ENCODE data around the gene GLT1D1. TPM values are rescaled to one million over a fixed set of nuclear protein-coding genes. Genes with fewer than 3 reads are reported as not detected.

Gene GLT1D1
- total and polyA plus RNA-seq, 2 donors (not counting 1 experiment from before 2014, with no cell fraction given) = under 0.01 TPM; not detected in 1

GRCh38 chr12:128992550-128992949 lies 139.3 kb downstream of the GLT1D1 start:
- H2AFZ ChIP-seq (ENCODE audit: low read length) = no peak overlapping the region
- H3K4me3 ChIP-seq (replicated peaks in 1 of 4; ENCODE audit: control extremely low read depth in 1 of 4, insufficient read depth in 1 of 4, low read depth in 3 of 4, low read length in 4 of 4) = no peak overlapping the region
- H3K36me3 ChIP-seq (ENCODE audit: control insufficient read depth, insufficient read depth, low read length) = no peaks in the 10 kb centered on the region
- TF ChIP-seq CTCF (conservative IDR thresholded peaks at IDR 0.05 in 1 of 2, IDR thresholded peaks at IDR 0.05 in 1 of 2; ENCODE audit: low read depth in 1 of 2, low read length in 2 of 2) (no peak), EZH2 (IDR thresholded peaks at IDR 0.05; ENCODE audit: low read length, missing control alignments) (no peak)
- DNase-seq (ENCODE audit: low read depth in 2 of 2) = no peak
- no peak overlapping the region for H3K4me2 ChIP-seq (ENCODE audit: extremely low read depth, insufficient read depth, low read length)
- H3K27ac ChIP-seq (ENCODE audit: insufficient read depth, low read length) = no peak overlapping the region
- no peaks in the 10 kb centered on the region for H3K9me3 ChIP-seq (ENCODE audit: control insufficient read depth, insufficient read depth, low read depth, low read length)
- no peaks in the 10 kb centered on the region for H3K27me3 ChIP-seq (ENCODE audit: control insufficient read depth, insufficient read depth, low read length)
- H3K9ac ChIP-seq (ENCODE audit: insufficient read depth, low read length) = no peak overlapping the region
- no peaks in the 10 kb centered on the region for H3K79me2 ChIP-seq (ENCODE audit: control insufficient read depth, insufficient read depth, low read length)
- no peaks in the 10 kb centered on the region for H4K20me1 ChIP-seq (ENCODE audit: control insufficient read depth, extremely low read depth, insufficient read depth, low read length)
- H3K4me1 ChIP-seq (ENCODE audit: control insufficient read depth, extremely low read depth, insufficient read depth, low read length) = no peaks in the 10 kb centered on the region

GRCh38 chr12:128994856-128995255 lies 141.6 kb downstream of the GLT1D1 start:
- H3K4me2 ChIP-seq (ENCODE audit: extremely low read depth, insufficient read depth, low read length) = no peak overlapping the region
- no peak overlapping the region for H2AFZ ChIP-seq (ENCODE audit: low read length)
- no peaks in the 10 kb centered on the region for H3K9me3 ChIP-seq (ENCODE audit: control insufficient read depth, insufficient read depth, low read depth, low read length)
- no peak overlapping the region for H3K4me3 ChIP-seq (replicated peaks in 1 of 4; ENCODE audit: control extremely low read depth in 1 of 4, insufficient read depth in 1 of 4, low read depth in 3 of 4, low read length in 4 of 4)
- H3K27me3 ChIP-seq (ENCODE audit: control insufficient read depth, insufficient read depth, low read length) = no peaks in the 10 kb centered on the region
- H3K36me3 ChIP-seq (ENCODE audit: control insufficient read depth, insufficient read depth, low read length) = no peaks in the 10 kb centered on the region
- H3K9ac ChIP-seq (ENCODE audit: insufficient read depth, low read length) = no peak overlapping the region
- no peaks in the 10 kb centered on the region for H3K4me1 ChIP-seq (ENCODE audit: control insufficient read depth, extremely low read depth, insufficient read depth, low read length)
- no peaks in the 10 kb centered on the region for H3K79me2 ChIP-seq (ENCODE audit: control insufficient read depth, insufficient read depth, low read length)
- no peak for TF ChIP-seq CTCF (conservative IDR thresholded peaks at IDR 0.05 in 1 of 2, IDR thresholded peaks at IDR 0.05 in 1 of 2; ENCODE audit: low read depth in 1 of 2, low read length in 2 of 2)
- TF ChIP-seq EZH2 (IDR thresholded peaks at IDR 0.05; ENCODE audit: low read length, missing control alignments) = no peak
- H3K27ac ChIP-seq (ENCODE audit: insufficient read depth, low read length) = no peak overlapping the region
- DNase-seq (ENCODE audit: low read depth in 2 of 2) = no peak
- no peaks in the 10 kb centered on the region for H4K20me1 ChIP-seq (ENCODE audit: control insufficient read depth, extremely low read depth, insufficient read depth, low read length)

GRCh38 chr12:128995619-128996018 lies 142.3 kb downstream of the GLT1D1 start:
- no peak for DNase-seq (ENCODE audit: low read depth in 2 of 2)
- no peak overlapping the region for H3K9ac ChIP-seq (ENCODE audit: insufficient read depth, low read length)
- no peaks in the 10 kb centered on the region for H3K27me3 ChIP-seq (ENCODE audit: control insufficient read depth, insufficient read depth, low read length)
- no peak for TF ChIP-seq EZH2 (IDR thresholded peaks at IDR 0.05; ENCODE audit: low read length, missing control alignments)
- no peak for TF ChIP-seq CTCF (conservative IDR thresholded peaks at IDR 0.05 in 1 of 2, IDR thresholded peaks at IDR 0.05 in 1 of 2; ENCODE audit: low read depth in 1 of 2, low read length in 2 of 2)
- H3K9me3 ChIP-seq (ENCODE audit: control insufficient read depth, insufficient read depth, low read depth, low read length) = no peaks in the 10 kb centered on the region
- no peaks in the 10 kb centered on the region for H4K20me1 ChIP-seq (ENCODE audit: control insufficient read depth, extremely low read depth, insufficient read depth, low read length)
- H3K27ac ChIP-seq (ENCODE audit: insufficient read depth, low read length) = no peak overlapping the region
- H2AFZ ChIP-seq (ENCODE audit: low read length) = no peak overlapping the region
- no peak overlapping the region for H3K4me3 ChIP-seq (replicated peaks in 1 of 4; ENCODE audit: control extremely low read depth in 1 of 4, insufficient read depth in 1 of 4, low read depth in 3 of 4, low read length in 4 of 4)
- no peaks in the 10 kb centered on the region for H3K79me2 ChIP-seq (ENCODE audit: control insufficient read depth, insufficient read depth, low read length)
- no peaks in the 10 kb centered on the region for H3K36me3 ChIP-seq (ENCODE audit: control insufficient read depth, insufficient read depth, low read length)
- no peaks in the 10 kb centered on the region for H3K4me1 ChIP-seq (ENCODE audit: control insufficient read depth, extremely low read depth, insufficient read depth, low read length)
- H3K4me2 ChIP-seq (ENCODE audit: extremely low read depth, insufficient read depth, low read length) = no peak overlapping the region

Data from fibroblast of lung (primary cell).